GM12891 (cell line): ENCODE results near the gene PLA1A.

ENCODE experiments used
- POLR2A ChIP-seq: IDR thresholded peaks from 2 replicates; pipeline ENCODE4 v1.6.1; 2011; ENCODE audit warnings: low read depth, low read length, control low read depth
- POLR2AphosphoS5 ChIP-seq: IDR thresholded peaks from 2 replicates; pipeline ENCODE4 v1.6.1; 2011; ENCODE audit warnings: low read depth, low read length, control low read depth
- TAF1 ChIP-seq: IDR thresholded peaks from 2 replicates; pipeline ENCODE4 v1.6.1; 2011; ENCODE audit warnings: low read depth, low read length, control low read depth

- no peak for TF ChIP-seq TAF1
- TF ChIP-seq POLR2AphosphoS5 = no peak
- TF ChIP-seq POLR2A = no peak
Measured at GRCh38 chr3:119639494-119640350, 42.0 kb downstream of the PLA1A start.
